ENCODE results near the gene LAMC1. TPM values are rescaled to one million over a fixed set of nuclear protein-coding genes. Genes with fewer than 3 reads are reported as not detected.

The LAMC1 gene
- total RNA-seq, 1 experiment from 2014 or later, result 61.2 TPM

GRCh38 chr1:183178545-183178944 is 155.3 kb downstream of the LAMC1 start:
- intact Hi-C loops (cut with micrococcal nuclease), result no loop called here
- no peak overlapping the region for H3K27ac ChIP-seq (ENCODE audit: low read depth, low read length)
- H3K79me2 ChIP-seq (ENCODE audit: insufficient read depth, low read length), result no peaks in the 10 kb centered on the region
- peaks cover 5 to 12% of the 10 kb centered on the region in 2 experiments; a peak in 3 of 4 replicates for H3K4me1 ChIP-seq (ENCODE audit: control insufficient read depth in 1 of 2, insufficient read depth in 2 of 2, low read length in 2 of 2)
- no peaks in the 10 kb centered on the region for H4K20me1 ChIP-seq (ENCODE audit: insufficient read depth)
- no TSS peak for BruUV-seq (replicated peaks)
- H3K4me3 ChIP-seq (replicated peaks in 1 of 2; ENCODE audit: low read depth in 1 of 2, low read length in 2 of 2), result no peak overlapping the region
- ChIA-PET CTCF (no interaction called here), POLR2A (no interaction called here), RAD21 (ENCODE audit: low non-redundant PET in 1 of 2, low total read pairs in 2 of 2, uncharacterized antibody in 2 of 2, unreplicated experiment in 2 of 2) (no interaction called here)
- ATAC-seq (no peak), DNase-seq (ENCODE audit: low read depth, low spot score) (no peak)
- H2AFZ ChIP-seq (ENCODE audit: low read depth, low read length, poor library complexity, severe bottlenecking), result peak overlapping the region; percentile 22
- no peaks in the 10 kb centered on the region for H3K9me3 ChIP-seq (ENCODE audit: control insufficient read depth in 1 of 2, insufficient read depth in 1 of 2, low read depth in 1 of 2, low read length in 2 of 2)
- H3K9me2 ChIP-seq (ENCODE audit: insufficient read depth), result no peaks in the 10 kb centered on the region
- no peak overlapping the region for H3K9ac ChIP-seq (ENCODE audit: low read length)
- TF ChIP-seq SIN3A (IDR thresholded peaks at IDR 0.05; ENCODE audit: low read depth), result no peak
- no peaks in the 10 kb centered on the region for H3K36me3 ChIP-seq (ENCODE audit: control insufficient read depth in 1 of 2, insufficient read depth in 2 of 2, low read length in 2 of 2)
- no peak overlapping the region for H3K4me2 ChIP-seq (ENCODE audit: low read length)
- H3K27me3 ChIP-seq (ENCODE audit: insufficient read depth, low read length), result no peaks in the 10 kb centered on the region

DNA sequence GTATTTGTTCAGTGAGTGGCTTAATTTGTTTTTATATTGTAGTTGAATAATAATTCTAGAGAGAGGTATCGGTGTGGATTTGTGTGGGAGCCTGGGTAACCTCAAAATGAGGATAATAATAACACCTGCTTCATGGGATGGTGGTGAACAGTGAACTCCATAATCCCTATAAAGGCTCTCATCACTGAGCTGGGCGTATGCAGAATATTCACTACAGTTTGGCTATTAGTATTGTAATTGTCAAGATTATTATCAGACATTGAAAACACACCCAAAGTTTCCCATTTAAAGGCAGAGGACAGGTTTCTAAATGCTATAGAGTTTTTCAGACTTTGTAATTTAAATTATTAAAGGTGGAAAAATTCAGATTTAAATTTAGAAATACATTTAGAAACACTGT is 155.8 kb downstream of the LAMC1 start:
- ChIA-PET POLR2A (no interaction called here), RAD21 (ENCODE audit: low non-redundant PET in 1 of 2, low total read pairs in 2 of 2, uncharacterized antibody in 2 of 2, unreplicated experiment in 2 of 2) (no interaction called here)
- H3K27ac ChIP-seq (ENCODE audit: low read depth, low read length), result no peak overlapping the region
- TF ChIP-seq ZFX (IDR thresholded peaks at IDR 0.05) (no peak), EGR1 (IDR thresholded peaks at IDR 0.05; ENCODE audit: low read depth) (no peak), JUND (IDR thresholded peaks at IDR 0.05) (no peak), ATF3 (IDR thresholded peaks at IDR 0.05) (no peak), POLR2AphosphoS5 (IDR thresholded peaks at IDR 0.05; ENCODE audit: low read depth, low read length) (no peak), SIN3A (IDR thresholded peaks at IDR 0.05; ENCODE audit: low read depth) (no peak), SP1 (IDR thresholded peaks at IDR 0.05; ENCODE audit: low read depth) (no peak), CBX3 (IDR thresholded peaks at IDR 0.05; ENCODE audit: low read depth) (no peak), SRF (IDR thresholded peaks at IDR 0.05; ENCODE audit: low read depth) (no peak), EZH2 (IDR thresholded peaks at IDR 0.05) (no peak), EZH2phosphoT487 (IDR thresholded peaks at IDR 0.05; ENCODE audit: borderline replicate concordance) (no peak), POLR2A (IDR thresholded peaks at IDR 0.05; ENCODE audit: borderline replicate concordance, extremely low read depth, insufficient read depth, insufficient read length) (no peak)
- TF ChIP-seq, protein P1, sequence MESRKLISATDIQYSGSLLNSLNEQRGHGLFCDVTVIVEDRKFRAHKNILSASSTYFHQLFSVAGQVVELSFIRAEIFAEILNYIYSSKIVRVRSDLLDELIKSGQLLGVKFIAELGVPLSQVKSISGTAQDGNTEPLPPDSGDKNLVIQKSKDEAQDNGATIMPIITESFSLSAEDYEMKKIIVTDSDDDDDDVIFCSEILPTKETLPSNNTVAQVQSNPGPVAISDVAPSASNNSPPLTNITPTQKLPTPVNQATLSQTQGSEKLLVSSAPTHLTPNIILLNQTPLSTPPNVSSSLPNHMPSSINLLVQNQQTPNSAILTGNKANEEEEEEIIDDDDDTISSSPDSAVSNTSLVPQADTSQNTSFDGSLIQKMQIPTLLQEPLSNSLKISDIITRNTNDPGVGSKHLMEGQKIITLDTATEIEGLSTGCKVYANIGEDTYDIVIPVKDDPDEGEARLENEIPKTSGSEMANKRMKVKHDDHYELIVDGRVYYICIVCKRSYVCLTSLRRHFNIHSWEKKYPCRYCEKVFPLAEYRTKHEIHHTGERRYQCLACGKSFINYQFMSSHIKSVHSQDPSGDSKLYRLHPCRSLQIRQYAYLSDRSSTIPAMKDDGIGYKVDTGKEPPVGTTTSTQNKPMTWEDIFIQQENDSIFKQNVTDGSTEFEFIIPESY (IDR thresholded peaks at IDR 0.05; ENCODE audit: extremely low read depth, insufficient replicate concordance, low read length), result no peak
- TF ChIP-seq, protein P2, sequence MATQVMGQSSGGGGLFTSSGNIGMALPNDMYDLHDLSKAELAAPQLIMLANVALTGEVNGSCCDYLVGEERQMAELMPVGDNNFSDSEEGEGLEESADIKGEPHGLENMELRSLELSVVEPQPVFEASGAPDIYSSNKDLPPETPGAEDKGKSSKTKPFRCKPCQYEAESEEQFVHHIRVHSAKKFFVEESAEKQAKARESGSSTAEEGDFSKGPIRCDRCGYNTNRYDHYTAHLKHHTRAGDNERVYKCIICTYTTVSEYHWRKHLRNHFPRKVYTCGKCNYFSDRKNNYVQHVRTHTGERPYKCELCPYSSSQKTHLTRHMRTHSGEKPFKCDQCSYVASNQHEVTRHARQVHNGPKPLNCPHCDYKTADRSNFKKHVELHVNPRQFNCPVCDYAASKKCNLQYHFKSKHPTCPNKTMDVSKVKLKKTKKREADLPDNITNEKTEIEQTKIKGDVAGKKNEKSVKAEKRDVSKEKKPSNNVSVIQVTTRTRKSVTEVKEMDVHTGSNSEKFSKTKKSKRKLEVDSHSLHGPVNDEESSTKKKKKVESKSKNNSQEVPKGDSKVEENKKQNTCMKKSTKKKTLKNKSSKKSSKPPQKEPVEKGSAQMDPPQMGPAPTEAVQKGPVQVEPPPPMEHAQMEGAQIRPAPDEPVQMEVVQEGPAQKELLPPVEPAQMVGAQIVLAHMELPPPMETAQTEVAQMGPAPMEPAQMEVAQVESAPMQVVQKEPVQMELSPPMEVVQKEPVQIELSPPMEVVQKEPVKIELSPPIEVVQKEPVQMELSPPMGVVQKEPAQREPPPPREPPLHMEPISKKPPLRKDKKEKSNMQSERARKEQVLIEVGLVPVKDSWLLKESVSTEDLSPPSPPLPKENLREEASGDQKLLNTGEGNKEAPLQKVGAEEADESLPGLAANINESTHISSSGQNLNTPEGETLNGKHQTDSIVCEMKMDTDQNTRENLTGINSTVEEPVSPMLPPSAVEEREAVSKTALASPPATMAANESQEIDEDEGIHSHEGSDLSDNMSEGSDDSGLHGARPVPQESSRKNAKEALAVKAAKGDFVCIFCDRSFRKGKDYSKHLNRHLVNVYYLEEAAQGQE (IDR thresholded peaks at IDR 0.05; ENCODE audit: low read depth), result no peak
- TF ChIP-seq, protein P3, sequence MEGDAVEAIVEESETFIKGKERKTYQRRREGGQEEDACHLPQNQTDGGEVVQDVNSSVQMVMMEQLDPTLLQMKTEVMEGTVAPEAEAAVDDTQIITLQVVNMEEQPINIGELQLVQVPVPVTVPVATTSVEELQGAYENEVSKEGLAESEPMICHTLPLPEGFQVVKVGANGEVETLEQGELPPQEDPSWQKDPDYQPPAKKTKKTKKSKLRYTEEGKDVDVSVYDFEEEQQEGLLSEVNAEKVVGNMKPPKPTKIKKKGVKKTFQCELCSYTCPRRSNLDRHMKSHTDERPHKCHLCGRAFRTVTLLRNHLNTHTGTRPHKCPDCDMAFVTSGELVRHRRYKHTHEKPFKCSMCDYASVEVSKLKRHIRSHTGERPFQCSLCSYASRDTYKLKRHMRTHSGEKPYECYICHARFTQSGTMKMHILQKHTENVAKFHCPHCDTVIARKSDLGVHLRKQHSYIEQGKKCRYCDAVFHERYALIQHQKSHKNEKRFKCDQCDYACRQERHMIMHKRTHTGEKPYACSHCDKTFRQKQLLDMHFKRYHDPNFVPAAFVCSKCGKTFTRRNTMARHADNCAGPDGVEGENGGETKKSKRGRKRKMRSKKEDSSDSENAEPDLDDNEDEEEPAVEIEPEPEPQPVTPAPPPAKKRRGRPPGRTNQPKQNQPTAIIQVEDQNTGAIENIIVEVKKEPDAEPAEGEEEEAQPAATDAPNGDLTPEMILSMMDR (IDR thresholded peaks at IDR 0.05 in 2 of 3, conservative IDR thresholded peaks at IDR 0.05 in 1 of 3; ENCODE audit: borderline replicate concordance in 1 of 3, insufficient read depth in 1 of 3, low read depth in 2 of 3, low read length in 2 of 3), result no peak

More for the DNA sequence above, 155.8 kb downstream of the LAMC1 start:
- intact Hi-C loops (cut with micrococcal nuclease), result no loop called here
- H2AFZ ChIP-seq (ENCODE audit: low read depth, low read length, poor library complexity, severe bottlenecking), result peak overlapping the region; percentile 93
- no peak overlapping the region for H3K4me2 ChIP-seq (ENCODE audit: low read length)
- no peaks in the 10 kb centered on the region for H3K36me3 ChIP-seq (ENCODE audit: control insufficient read depth in 1 of 2, insufficient read depth in 2 of 2, low read length in 2 of 2)
- no peaks in the 10 kb centered on the region for H3K9me3 ChIP-seq (ENCODE audit: control insufficient read depth in 1 of 2, insufficient read depth in 1 of 2, low read depth in 1 of 2, low read length in 2 of 2)
- no peak overlapping the region for H3K4me3 ChIP-seq (replicated peaks in 1 of 2; ENCODE audit: low read depth in 1 of 2, low read length in 2 of 2)
- no peak for ATAC-seq
- no peak overlapping the region for H3K9ac ChIP-seq (ENCODE audit: low read length)
- BruUV-seq (replicated peaks), result no TSS peak
- no peak for DNase-seq (ENCODE audit: low read depth, low spot score)
- peaks cover 5 to 12% of the 10 kb centered on the region in 2 experiments; a peak in 3 of 4 replicates for H3K4me1 ChIP-seq (ENCODE audit: control insufficient read depth in 1 of 2, insufficient read depth in 2 of 2, low read length in 2 of 2)
- H3K27me3 ChIP-seq (ENCODE audit: insufficient read depth, low read length), result no peaks in the 10 kb centered on the region
- H4K20me1 ChIP-seq (ENCODE audit: insufficient read depth), result no peaks in the 10 kb centered on the region
- H3K79me2 ChIP-seq (ENCODE audit: insufficient read depth, low read length), result no peaks in the 10 kb centered on the region
- CTCF ChIA-PET, result no interaction called here
- no peaks in the 10 kb centered on the region for H3K9me2 ChIP-seq (ENCODE audit: insufficient read depth)

Measured in HCT116 (cell line).